Measurements from ENCODE around the gene TEN1. TPM values are rescaled to one million over a fixed set of nuclear protein-coding genes. Genes with fewer than 3 reads are reported as not detected.

The TEN1 gene
- total and polyA plus RNA-seq, 2 of the 13 experiments (the other 11 are each of a cell fraction or from before 2014, with no cell fraction given) = 18.0 to 21.3 TPM

DNA sequence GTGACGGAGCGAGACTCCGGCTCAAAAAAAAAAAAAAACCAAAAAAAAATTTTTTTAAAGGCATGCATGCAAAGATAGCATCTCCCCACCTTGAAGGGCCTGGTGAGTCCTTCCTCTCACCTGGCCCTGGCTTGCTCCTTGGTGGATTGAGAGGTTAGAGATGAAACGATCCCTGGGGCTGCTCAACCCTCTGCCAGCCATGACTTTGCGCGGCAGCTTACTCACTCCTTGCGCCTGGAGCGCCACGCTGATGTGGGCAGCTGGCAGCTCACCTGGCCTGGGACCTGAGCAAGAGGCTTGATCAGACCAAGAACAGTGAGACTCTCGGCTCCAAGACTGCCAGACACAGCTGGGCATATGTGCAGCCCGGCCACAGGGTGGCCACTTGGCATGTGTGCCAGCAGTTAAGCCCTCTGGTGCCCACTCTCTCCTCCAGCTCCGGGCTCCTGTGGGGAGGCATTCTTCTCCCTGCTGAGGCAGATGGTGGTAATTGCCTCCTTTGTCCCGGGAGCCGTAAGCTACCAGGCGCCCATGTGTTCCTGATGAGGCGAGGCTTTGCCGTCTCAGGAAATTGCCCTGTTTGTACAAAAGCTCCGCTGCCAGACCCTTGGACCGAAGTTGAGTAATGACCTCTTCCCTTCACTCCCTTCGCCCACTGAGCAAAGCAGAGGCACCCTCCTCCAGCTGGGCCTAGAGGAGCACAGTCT, 53.2 kb downstream of the TEN1 start (continued):
- TF ChIP-seq POLR2G (IDR thresholded peaks at IDR 0.05; ENCODE audit: low read depth, low read length) (no peak), TFE3 (CRISPR knock-in tag; IDR thresholded peaks at IDR 0.05) (peak; percentile 35; the same call in 1 of the 2 replicates), ZNF280D (CRISPR knock-in tag; IDR thresholded peaks at IDR 0.05) (no peak), ARID4A (CRISPR knock-in tag; IDR thresholded peaks at IDR 0.05; ENCODE audit: borderline replicate concordance) (peak; percentile 39; the same call in 1 of the 2 replicates), CBX1 (IDR thresholded peaks at IDR 0.05; ENCODE audit: low read depth) (no peak), ZNF609 (CRISPR knock-in tag; IDR thresholded peaks at IDR 0.05; ENCODE audit: borderline replicate concordance) (peak; percentile 46), HOXD1 (CRISPR knock-in tag; IDR thresholded peaks at IDR 0.05) (peak; percentile 30), IRF2 (CRISPR knock-in tag; IDR thresholded peaks at IDR 0.05) (peak; percentile 42; the same call in 1 of the 2 replicates), MBD4 (IDR thresholded peaks at IDR 0.05; ENCODE audit: borderline replicate concordance, low read length) (no peak), ZNF496 (CRISPR knock-in tag; IDR thresholded peaks at IDR 0.05; ENCODE audit: insufficient replicate concordance) (no peak), EED (CRISPR knock-in tag; IDR thresholded peaks at IDR 0.05) (no peak), ZNF331 (CRISPR knock-in tag; IDR thresholded peaks at IDR 0.05) (peak; percentile 80), CHD2 (IDR thresholded peaks at IDR 0.05; ENCODE audit: low read depth, low read length) (no peak), SP4 (CRISPR knock-in tag; IDR thresholded peaks at IDR 0.05) (peak; percentile 58; the same call in 1 of the 2 replicates)

Data from HepG2 (cell line).